Measurements from ENCODE around the gene SERPINA3.
"Not testable (repeated sequence)": the region's sequence is repeated elsewhere in the genome, so short reads cannot be mapped to it uniquely, and the experiment has no call there.

SERPINA3 gene

GRCh38 chr14:94637814-94638213 is 25.6 kb downstream of the SERPINA3 start:
- not testable (repeated sequence) for FAIRE-seq

GRCh38 chr14:94638339-94638738 is 26.1 kb downstream of the SERPINA3 start:
- no peak for FAIRE-seq

DNA sequence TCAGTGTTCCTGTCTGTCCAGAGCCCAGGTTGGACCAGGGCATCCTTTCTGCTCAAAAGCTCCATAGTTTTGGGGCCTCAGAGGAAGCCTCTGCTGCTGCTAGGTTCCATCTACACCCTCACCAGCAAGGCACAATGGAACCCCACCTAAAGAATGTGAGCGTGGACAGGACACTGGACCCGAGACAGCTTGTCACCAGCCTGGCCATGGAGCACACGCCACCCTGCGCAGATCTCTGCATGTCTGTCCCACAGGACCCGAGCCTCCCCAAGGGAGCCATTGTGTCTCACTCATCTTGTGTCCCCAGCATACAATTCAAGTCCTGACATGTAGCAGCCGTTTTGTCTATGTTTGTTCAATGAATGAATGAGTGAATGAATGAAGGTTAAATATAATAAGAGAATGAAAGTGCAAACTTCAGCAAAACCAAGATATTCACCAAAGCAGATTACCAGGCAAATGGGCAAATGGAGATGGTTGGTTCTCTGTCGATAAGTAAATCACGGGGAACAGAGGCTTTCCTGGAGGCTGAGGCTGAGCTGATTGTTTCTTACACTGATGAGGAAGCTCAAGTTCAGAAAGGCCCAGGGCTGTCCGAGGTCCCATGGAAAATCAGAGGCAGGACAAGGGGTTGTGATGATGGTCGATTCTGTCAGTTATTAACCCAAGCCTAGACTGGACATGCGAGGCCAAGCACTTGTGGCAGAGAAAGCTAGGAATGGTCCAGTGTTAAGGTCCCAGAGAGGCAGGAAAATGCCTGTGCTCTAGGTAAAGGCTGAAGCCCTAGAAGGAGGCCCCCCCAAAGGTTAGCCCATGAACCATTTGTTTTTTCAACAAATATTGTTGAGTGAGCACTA is 27.0 kb downstream of the SERPINA3 start:
- no peak for FAIRE-seq

- no peak for FAIRE-seq
These were observed 28.8 kb downstream of the SERPINA3 start for GRCh38 chr14:94640721-94641631.

- no peak for FAIRE-seq
These were observed 29.4 kb downstream of the SERPINA3 start for GRCh38 chr14:94641632-94641955.

- no peak for FAIRE-seq
These were observed 31.3 kb downstream of the SERPINA3 start for GRCh38 chr14:94643316-94644101.

GRCh38 chr14:94644102-94644535 is 31.9 kb downstream of the SERPINA3 start:
- no peak for FAIRE-seq

DNA sequence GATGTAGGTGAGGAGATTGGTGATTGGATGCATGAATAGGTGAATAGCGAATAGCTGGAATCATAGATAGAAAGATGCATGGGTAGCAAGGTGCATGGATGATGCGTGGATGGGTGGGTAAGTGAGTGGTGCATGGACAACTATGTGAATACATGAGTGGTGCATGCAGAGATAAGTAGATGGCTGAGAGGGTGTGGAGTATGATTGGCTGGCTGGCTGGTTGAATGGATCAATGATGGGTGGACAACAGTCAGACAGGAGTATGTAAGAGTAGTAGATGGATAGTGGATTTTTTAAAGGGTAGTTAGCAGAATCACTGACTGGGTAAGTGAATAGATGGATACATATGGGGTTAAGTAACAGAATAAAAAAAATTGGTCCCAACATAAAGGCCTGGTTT is 33.9 kb downstream of the SERPINA3 start:
- no peak for FAIRE-seq

GRCh38 chr14:94646481-94646880 is 34.3 kb downstream of the SERPINA3 start:
- FAIRE-seq, result no peak

- no peak for FAIRE-seq
These were observed 36.6 kb downstream of the SERPINA3 start for GRCh38 chr14:94648801-94649200.

DNA sequence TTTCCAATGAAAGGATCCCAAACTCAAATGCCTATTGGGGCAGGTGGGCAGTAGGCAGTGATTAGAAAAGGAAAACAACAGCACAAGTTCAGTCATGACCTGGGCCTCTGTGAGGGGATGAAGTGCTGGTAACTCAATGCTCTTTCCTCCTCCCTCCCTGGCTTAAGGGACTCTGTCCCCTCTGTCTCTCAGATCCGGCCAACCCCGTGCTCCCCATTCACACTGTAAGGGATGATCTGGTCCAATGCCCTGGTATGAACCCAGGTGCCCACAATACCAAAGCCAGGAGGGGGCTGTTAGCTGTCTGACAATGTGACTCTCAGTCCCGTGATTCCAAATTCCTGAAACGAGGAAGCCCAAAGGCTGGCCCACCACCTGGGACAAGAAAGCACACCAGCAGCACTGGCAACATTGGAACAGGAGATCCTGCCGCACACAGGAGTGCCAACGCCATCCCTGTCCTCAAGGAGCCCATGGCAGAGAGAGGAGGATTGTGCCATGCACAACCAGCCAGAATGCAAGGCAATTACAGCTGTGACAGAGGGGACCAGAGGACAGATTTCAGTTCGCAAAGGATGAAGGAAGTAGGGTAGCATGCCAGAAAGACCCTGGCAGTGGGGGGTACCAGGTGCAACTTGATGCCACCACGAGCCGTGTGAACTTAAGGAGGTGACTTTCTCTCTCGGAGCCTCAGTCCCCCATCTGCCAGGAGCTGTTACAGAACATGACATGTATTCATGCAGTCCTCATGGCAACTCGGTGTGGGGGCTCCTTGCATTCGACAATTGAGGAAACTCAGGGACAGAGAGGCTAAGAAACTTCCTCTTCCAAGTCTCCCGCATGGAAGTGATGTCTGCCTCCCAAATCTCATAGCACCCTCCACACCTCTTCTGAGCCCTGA is 37.6 kb downstream of the SERPINA3 start:
- FAIRE-seq, result no peak

DNA sequence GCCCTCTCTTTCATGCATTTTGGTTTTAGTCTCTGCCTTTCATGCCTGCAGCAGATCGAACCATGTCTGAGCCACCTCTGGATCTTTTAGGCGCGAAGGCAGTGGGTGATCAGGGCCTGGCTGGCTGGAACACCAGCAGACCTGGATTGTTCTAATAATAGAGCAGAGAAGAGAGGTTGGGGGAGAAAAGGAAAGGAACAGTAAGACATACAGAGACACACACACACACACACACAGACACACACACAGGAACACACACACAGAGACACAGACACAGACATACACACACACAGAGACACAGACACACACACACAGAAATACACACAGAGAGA is 38.2 kb downstream of the SERPINA3 start:
- FAIRE-seq, result no peak

GRCh38 chr14:94650806-94651805 is 38.9 kb downstream of the SERPINA3 start:
- FAIRE-seq, result no peak

GRCh38 chr14:94653321-94653720 is 41.1 kb downstream of the SERPINA3 start:
- FAIRE-seq, result no peak

GRCh38 chr14:94654071-94654861 is 42.1 kb downstream of the SERPINA3 start:
- FAIRE-seq, result no peak

DNA sequence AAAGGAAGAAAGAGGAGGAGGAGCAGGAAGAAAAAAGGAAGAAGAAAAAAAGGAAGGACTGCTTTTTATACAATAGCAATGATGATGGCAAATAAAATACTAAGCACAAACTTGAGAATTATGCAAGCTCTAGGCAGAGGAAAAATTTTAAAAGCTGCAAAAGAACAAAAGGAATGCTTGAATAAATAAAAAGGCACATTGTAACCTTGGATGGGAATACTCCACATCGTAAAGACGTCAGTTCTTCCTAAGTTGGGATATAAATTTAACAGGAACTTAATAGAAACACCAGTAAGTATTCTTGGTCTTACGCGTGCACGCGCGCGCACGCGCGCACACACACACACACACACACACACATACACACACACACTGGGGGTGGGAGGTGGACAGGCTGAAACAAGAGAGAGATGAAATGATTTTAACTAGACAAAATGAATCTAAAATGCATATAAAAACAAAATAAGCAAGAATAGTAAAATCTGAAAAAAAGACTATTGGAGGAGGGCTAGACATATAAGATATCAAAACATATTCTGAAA is 43.0 kb downstream of the SERPINA3 start:
- no peak for FAIRE-seq

DNA sequence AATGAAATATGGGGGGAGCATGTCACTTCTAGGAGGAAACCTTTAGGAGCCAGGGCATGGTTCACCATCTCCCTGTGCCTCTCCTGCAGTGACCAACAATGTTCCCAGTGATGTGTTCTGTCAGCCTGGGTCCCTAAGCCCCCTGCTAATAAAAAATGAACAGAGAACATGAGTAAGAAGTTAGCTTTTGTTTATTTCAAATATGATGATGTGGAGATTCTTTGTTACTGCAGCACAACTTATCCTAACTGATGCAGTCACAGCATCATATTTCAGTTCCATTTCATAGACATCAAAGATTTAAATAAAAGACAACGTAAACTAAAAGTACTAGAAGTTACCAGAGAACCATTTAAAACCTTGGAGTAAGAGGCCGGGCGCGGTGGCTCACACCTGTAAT is 43.9 kb downstream of the SERPINA3 start:
- no peak for FAIRE-seq

GRCh38 chr14:94659256-94659655 is 47.1 kb downstream of the SERPINA3 start:
- FAIRE-seq, result no peak

DNA sequence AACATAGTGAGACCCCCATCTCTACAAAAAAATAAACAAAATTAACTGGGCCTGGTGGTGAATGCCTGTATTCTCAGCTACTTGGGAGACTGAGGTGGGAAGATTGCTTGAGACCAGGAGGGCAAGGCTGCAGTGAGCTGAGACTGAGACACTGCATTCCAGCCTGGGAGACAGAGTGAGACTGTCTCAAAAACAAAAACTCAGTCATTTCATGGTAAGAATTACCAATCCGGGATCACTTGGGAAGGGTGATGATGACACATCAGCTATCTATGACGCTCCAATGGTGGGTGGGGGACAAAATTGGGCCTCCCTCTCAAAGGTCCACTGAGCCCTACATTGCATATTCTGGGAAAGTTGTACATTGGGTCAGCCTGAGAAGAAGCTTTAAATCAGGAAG is 47.7 kb downstream of the SERPINA3 start:
- FAIRE-seq, result no peak
